Vagina (tissue), 2 donors: Measurements from ENCODE around the gene LRSAM1.

Source experiments
- POLR2A ChIP-seq, 2 donors: fragments of 450-650 bp; IDR thresholded peaks; one replicate each; pipeline ENCODE4 v1.6.1; 2017; ENCODE audit warnings: antibody characterized with exemption in 2 of 2, mild to moderate bottlenecking in 2 of 2, moderate library complexity in 2 of 2
- POLR2AphosphoS5 ChIP-seq, 2 donors: sonication (generic); formaldehyde crosslinking; IDR thresholded peaks; one replicate each; pipeline ENCODE4 v1.9.0; 2017; ENCODE audit warnings: antibody characterized with exemption in 2 of 2, mild to moderate bottlenecking in 2 of 2, low read depth in 1 of 2; ENCODE audit not compliant: insufficient read depth in 1 of 2
- TF ChIP-seq, protein P1 (sequence below), 3 experiments: fragments of 450-650 bp in 2 of 3; fragments of 200-600 bp in 1 of 3; sonication (generic) in 1 of 3; IDR thresholded peaks; one replicate each; pipeline ENCODE4 v1.5.1; 2017 to 2019; ENCODE audit warnings: antibody characterized with exemption in 3 of 3, mild to moderate bottlenecking in 2 of 3, moderate library complexity in 2 of 3

DNA sequence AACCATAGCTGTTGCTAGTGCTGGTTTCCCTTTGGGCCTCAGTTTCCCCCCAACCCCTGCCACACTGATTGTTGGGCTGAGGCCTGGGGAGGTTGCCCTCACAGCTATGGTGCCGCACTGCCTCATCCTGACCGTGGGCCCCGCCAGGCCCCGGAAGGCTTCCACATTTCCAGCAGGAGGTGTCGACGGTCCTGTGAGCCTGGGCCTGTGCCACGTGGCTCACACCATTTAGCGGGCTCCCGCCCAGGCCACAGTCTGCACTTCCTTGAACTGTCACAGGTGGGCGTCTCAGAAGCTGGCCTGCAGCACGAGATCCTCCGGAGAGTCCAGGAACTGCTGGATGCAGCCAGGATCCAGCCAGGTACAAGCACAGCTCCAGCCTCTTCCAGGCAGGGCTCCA, 45.7 kb downstream of the LRSAM1 start:
- TF ChIP-seq, protein P1, sequence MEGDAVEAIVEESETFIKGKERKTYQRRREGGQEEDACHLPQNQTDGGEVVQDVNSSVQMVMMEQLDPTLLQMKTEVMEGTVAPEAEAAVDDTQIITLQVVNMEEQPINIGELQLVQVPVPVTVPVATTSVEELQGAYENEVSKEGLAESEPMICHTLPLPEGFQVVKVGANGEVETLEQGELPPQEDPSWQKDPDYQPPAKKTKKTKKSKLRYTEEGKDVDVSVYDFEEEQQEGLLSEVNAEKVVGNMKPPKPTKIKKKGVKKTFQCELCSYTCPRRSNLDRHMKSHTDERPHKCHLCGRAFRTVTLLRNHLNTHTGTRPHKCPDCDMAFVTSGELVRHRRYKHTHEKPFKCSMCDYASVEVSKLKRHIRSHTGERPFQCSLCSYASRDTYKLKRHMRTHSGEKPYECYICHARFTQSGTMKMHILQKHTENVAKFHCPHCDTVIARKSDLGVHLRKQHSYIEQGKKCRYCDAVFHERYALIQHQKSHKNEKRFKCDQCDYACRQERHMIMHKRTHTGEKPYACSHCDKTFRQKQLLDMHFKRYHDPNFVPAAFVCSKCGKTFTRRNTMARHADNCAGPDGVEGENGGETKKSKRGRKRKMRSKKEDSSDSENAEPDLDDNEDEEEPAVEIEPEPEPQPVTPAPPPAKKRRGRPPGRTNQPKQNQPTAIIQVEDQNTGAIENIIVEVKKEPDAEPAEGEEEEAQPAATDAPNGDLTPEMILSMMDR (IDR thresholded peaks at IDR 0.05), result no peak
- TF ChIP-seq POLR2AphosphoS5 (IDR thresholded peaks at IDR 0.05; ENCODE audit: insufficient read depth in 1 of 2, low read depth in 1 of 2) (no peak), POLR2A (IDR thresholded peaks at IDR 0.05) (no peak)
